ENCODE measurements around the gene KCNQ1OT1.

DNA sequence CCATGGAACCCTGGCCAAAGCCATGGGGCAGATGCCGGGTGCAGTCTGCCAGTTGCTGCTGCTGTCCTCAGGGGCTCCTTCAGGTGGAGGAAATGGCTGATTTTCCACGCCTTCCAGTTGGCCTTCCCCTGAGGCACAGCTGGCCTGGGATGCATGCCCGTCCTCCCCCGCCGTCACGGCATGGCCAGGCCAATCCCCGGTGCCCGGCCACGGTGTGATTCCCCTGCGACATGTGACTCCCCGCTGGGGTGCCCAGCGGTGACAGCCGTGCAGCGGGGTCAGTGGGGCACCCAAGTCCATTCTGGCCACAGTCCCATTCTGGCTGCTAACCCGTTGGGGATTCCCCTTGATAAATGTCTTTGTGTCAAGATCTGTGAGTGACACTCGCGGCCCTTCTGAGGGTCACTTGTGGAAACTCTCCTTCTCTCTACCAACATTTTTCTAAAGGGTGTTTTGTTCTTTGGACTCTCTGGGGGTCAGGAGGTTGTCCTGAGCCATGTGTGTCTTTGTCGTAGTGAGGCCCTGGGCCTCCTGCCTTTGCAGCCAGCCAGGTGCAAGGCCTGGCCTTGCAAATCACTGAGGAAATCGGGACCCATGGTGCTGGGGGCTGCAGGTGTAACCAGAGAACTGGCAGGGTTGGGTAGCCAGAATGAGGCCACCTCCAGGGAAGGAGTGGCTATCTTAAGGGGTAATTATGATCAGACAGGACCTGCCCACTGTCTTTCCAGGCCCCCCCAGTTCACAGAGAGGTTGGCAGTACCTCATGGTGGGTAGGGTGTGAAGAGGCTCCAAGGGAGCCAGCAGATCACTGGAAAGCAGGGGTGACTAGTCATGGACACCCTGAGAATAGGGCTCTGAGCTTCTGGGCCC lies 37.1 kb downstream of the KCNQ1OT1 start:
- TF ChIP-seq, protein P1, sequence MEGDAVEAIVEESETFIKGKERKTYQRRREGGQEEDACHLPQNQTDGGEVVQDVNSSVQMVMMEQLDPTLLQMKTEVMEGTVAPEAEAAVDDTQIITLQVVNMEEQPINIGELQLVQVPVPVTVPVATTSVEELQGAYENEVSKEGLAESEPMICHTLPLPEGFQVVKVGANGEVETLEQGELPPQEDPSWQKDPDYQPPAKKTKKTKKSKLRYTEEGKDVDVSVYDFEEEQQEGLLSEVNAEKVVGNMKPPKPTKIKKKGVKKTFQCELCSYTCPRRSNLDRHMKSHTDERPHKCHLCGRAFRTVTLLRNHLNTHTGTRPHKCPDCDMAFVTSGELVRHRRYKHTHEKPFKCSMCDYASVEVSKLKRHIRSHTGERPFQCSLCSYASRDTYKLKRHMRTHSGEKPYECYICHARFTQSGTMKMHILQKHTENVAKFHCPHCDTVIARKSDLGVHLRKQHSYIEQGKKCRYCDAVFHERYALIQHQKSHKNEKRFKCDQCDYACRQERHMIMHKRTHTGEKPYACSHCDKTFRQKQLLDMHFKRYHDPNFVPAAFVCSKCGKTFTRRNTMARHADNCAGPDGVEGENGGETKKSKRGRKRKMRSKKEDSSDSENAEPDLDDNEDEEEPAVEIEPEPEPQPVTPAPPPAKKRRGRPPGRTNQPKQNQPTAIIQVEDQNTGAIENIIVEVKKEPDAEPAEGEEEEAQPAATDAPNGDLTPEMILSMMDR (IDR thresholded peaks at IDR 0.05) = no peak
- no peak for TF ChIP-seq POLR2A (IDR thresholded peaks at IDR 0.05)
- TF ChIP-seq POLR2AphosphoS5 (IDR thresholded peaks at IDR 0.05) = no peak
